Chondrocyte (in vitro differentiated cells): ENCODE data around the gene KLHL24. TPM values are rescaled to one million over a fixed set of nuclear protein-coding genes. Genes with fewer than 3 reads are reported as not detected.
"Not testable (repeated sequence)": the region's sequence is repeated elsewhere in the genome, so short reads cannot be mapped to it uniquely, and the experiment has no call there.

Experiments used
- DNase-seq: peaks from one replicate; pipeline ENCODE4 v3.0.0; 2021; ENCODE audit warnings: mixed read lengths, low spot score
- H3K27ac Mint-ChIP-seq: one replicate; pipeline ENCODE4 v1.8.0; 2021; ENCODE audit warnings: mild to moderate bottlenecking, moderate library complexity, mixed read lengths; ENCODE audit not compliant: unreplicated experiment
- H3K27me3 Mint-ChIP-seq: 2 replicates; pipeline ENCODE4 v1.8.0; 2021; ENCODE audit warnings: low read depth, mixed read lengths
- H3K36me3 Mint-ChIP-seq: 2 replicates; pipeline ENCODE4 v1.8.0; 2021; ENCODE audit warnings: low read depth, mixed read lengths
- H3K4me1 Mint-ChIP-seq: 2 replicates; pipeline ENCODE4 v1.8.0; 2021; ENCODE audit warnings: low read depth, mild to moderate bottlenecking, mixed read lengths
- H3K4me3 Mint-ChIP-seq: one replicate; pipeline ENCODE4 v1.8.0; 2021; ENCODE audit warnings: mild to moderate bottlenecking, moderate library complexity, mixed read lengths; ENCODE audit not compliant: unreplicated experiment
- H3K9me3 Mint-ChIP-seq: 2 replicates; pipeline ENCODE4 v1.8.0; 2021; ENCODE audit warnings: low read depth, mixed read lengths
- CTCF ChIP-seq: fragments of 200-600 bp; sonication (generic); IDR thresholded peaks from 2 replicates; pipeline ENCODE4 v1.5.0; 2021; ENCODE audit warnings: antibody characterized with exemption, mild to moderate bottlenecking, moderate library complexity
- total RNA-seq: library from RNA; stranded (reverse); gene quantifications from 3 replicates; pipeline ENCODE4 v1.2.1, GENCODE V29; 2021

Gene KLHL24
- total RNA-seq, 1 donor from 2014 or later, result 55.7 TPM

GRCh38 chr3:183629546-183630301 is 5.7 kb upstream of the KLHL24 start:
- H3K36me3 Mint-ChIP-seq, result no peaks in the 10 kb centered on the region
- H3K9me3 Mint-ChIP-seq, result no peaks in the 10 kb centered on the region
- no peak for TF ChIP-seq CTCF
- no peak overlapping the region for H3K4me3 Mint-ChIP-seq
- peaks cover 13% of the 10 kb centered on the region for H3K4me1 Mint-ChIP-seq
- no peak for DNase-seq
- H3K27me3 Mint-ChIP-seq, result peaks cover under 1% of the 10 kb centered on the region
- H3K27ac Mint-ChIP-seq, result no peak overlapping the region

GRCh38 chr3:183631715-183632114 is 3.7 kb upstream of the KLHL24 start:
- Mint-ChIP-seq H3K4me3 (no peak overlapping the region), H3K27me3 (no peaks in the 10 kb centered on the region), H3K4me1 (peaks cover 17% of the 10 kb centered on the region), H3K27ac (no peak overlapping the region), H3K9me3 (no peaks in the 10 kb centered on the region), H3K36me3 (no peaks in the 10 kb centered on the region)
- no peak for TF ChIP-seq CTCF
- no peak for DNase-seq

GRCh38 chr3:183632725-183633124 is 2.7 kb upstream of the KLHL24 start:
- not testable (repeated sequence) for H3K36me3 Mint-ChIP-seq, H3K27me3 Mint-ChIP-seq, DNase-seq, H3K27ac Mint-ChIP-seq, H3K4me3 Mint-ChIP-seq, H3K9me3 Mint-ChIP-seq
- H3K4me1 Mint-ChIP-seq, result peaks cover 18% of the 10 kb centered on the region

GRCh38 chr3:183634707-183635106 is 716 bp upstream of the KLHL24 start:
- no peaks in the 10 kb centered on the region for H3K27me3 Mint-ChIP-seq
- peak overlapping the region; percentile 88 for H3K4me3 Mint-ChIP-seq
- H3K27ac Mint-ChIP-seq, result peak overlapping the region; percentile 95
- no peak for TF ChIP-seq CTCF
- DNase-seq, result no peak
- no peaks in the 10 kb centered on the region for H3K9me3 Mint-ChIP-seq
- peaks cover 25% of the 10 kb centered on the region for H3K4me1 Mint-ChIP-seq
- no peaks in the 10 kb centered on the region for H3K36me3 Mint-ChIP-seq

GRCh38 chr3:183635107-183635430 is 354 bp upstream of the KLHL24 start:
- Mint-ChIP-seq H3K4me1 (peaks cover 25% of the 10 kb centered on the region), H3K36me3 (no peaks in the 10 kb centered on the region), H3K27ac (peak overlapping the region; percentile 95), H3K27me3 (no peaks in the 10 kb centered on the region), H3K9me3 (no peaks in the 10 kb centered on the region), H3K4me3 (peak overlapping the region; percentile 88)
- TF ChIP-seq CTCF, result no peak
- no peak for DNase-seq
